ENCODE data around the gene AUH. TPM values are rescaled to one million over a fixed set of nuclear protein-coding genes. Genes with fewer than 3 reads are reported as not detected.
"Not testable (repeated sequence)": the region's sequence is repeated elsewhere in the genome, so short reads cannot be mapped to it uniquely, and the experiment has no call there.

The AUH gene
- polyA plus RNA-seq, 1 donor from 2014 or later = 42.6 TPM

GRCh38 chr9:91391818-91392217 lies 30.1 kb upstream of the AUH start (continued):
- TF ChIP-seq TAF1 (IDR thresholded peaks at IDR 0.05; ENCODE audit: low read depth) = no peak
- no peak for TF ChIP-seq EZH2 (IDR thresholded peaks at IDR 0.05; ENCODE audit: borderline replicate concordance, insufficient read depth, low read length, poor library complexity, severe bottlenecking)

- no peaks in the 10 kb centered on the region for H3K36me3 ChIP-seq (ENCODE audit: insufficient read depth, low read length)
- H3K9me2 ChIP-seq (ENCODE audit: insufficient read depth, low read length) = no peaks in the 10 kb centered on the region
- no peak overlapping the region for H3K9ac ChIP-seq (ENCODE audit: low read length)
- H2AFZ ChIP-seq (ENCODE audit: low read depth, low read length) = no peak overlapping the region
- H3F3A ChIP-seq (ENCODE audit: insufficient read depth, low read length, poor library complexity, severe bottlenecking) = no peaks in the 10 kb centered on the region
- no peaks in the 10 kb centered on the region for H3K27me3 ChIP-seq (ENCODE audit: insufficient read depth, low read depth, low read length)
- H3K9me3 ChIP-seq (ENCODE audit: low read length) = no peaks in the 10 kb centered on the region
- no peak for TF ChIP-seq REST (IDR thresholded peaks at IDR 0.05; ENCODE audit: borderline replicate concordance)
- TF ChIP-seq EZH2 (IDR thresholded peaks at IDR 0.05; ENCODE audit: borderline replicate concordance, insufficient read depth, low read length, poor library complexity, severe bottlenecking) = no peak
- TF ChIP-seq RAD21 (conservative IDR thresholded peaks at IDR 0.05) = no peak
- TF ChIP-seq MXI1 (conservative IDR thresholded peaks at IDR 0.05; ENCODE audit: poor library complexity, severe bottlenecking) = no peak
- TF ChIP-seq TAF1 (IDR thresholded peaks at IDR 0.05; ENCODE audit: low read depth) = no peak
- no peak overlapping the region for H3K4me3 ChIP-seq (ENCODE audit: low read length)
- no peaks in the 10 kb centered on the region for H3K79me2 ChIP-seq (replicated peaks; ENCODE audit: insufficient read depth, low read length)
- H3K4me2 ChIP-seq (ENCODE audit: low read length) = no peak overlapping the region
- no peaks in the 10 kb centered on the region for H4K20me1 ChIP-seq (ENCODE audit: insufficient read depth)
- no peak overlapping the region for H3K27ac ChIP-seq (ENCODE audit: low read length)
Measured at GRCh38 chr9:91391412-91391811, 29.7 kb upstream of the AUH start.

DNA sequence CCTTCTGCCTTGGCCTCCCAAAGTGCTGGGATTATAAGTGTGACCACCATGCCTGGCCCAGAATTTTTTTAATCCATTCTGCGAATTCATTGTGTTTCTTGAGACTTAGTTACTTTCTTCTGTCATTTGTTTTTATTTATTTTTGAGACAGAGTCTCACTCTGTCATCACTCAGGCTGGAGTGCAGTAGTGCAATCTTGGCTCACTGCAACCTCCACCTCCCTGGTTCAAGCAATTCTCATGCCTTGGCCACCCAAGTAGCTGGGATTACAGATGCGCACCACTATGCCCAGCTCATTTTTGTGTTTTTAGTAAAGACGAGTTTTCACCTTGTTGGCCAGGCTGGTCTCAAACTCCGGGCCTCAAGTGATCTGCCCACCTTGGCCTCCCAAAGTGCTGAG lies 28.0 kb upstream of the AUH start:
- H3K4me3 ChIP-seq (ENCODE audit: low read length); H3K9me2 ChIP-seq (ENCODE audit: insufficient read depth, low read length); H4K20me1 ChIP-seq (ENCODE audit: insufficient read depth); H3F3A ChIP-seq (ENCODE audit: insufficient read depth, low read length, poor library complexity, severe bottlenecking); H3K9ac ChIP-seq (ENCODE audit: low read length); H3K27ac ChIP-seq (ENCODE audit: low read length); H3K4me2 ChIP-seq (ENCODE audit: low read length); H3K36me3 ChIP-seq (ENCODE audit: insufficient read depth, low read length); H3K79me2 ChIP-seq (replicated peaks; ENCODE audit: insufficient read depth, low read length); H2AFZ ChIP-seq (ENCODE audit: low read depth, low read length); H3K9me3 ChIP-seq (ENCODE audit: low read length); H3K27me3 ChIP-seq (ENCODE audit: insufficient read depth, low read depth, low read length): not testable (repeated sequence)

- Histone ChIP-seq H3K9me3 (ENCODE audit: low read length) (no peaks in the 10 kb centered on the region), H3K27me3 (ENCODE audit: insufficient read depth, low read depth, low read length) (no peaks in the 10 kb centered on the region), H3F3A (ENCODE audit: insufficient read depth, low read length, poor library complexity, severe bottlenecking) (no peaks in the 10 kb centered on the region), H3K27ac (ENCODE audit: low read length) (no peak overlapping the region), H3K36me3 (ENCODE audit: insufficient read depth, low read length) (no peaks in the 10 kb centered on the region), H3K4me3 (ENCODE audit: low read length) (no peak overlapping the region), H3K4me2 (ENCODE audit: low read length) (no peak overlapping the region), H3K79me2 (replicated peaks; ENCODE audit: insufficient read depth, low read length) (no peaks in the 10 kb centered on the region), H3K9ac (ENCODE audit: low read length) (no peak overlapping the region), H2AFZ (ENCODE audit: low read depth, low read length) (no peak overlapping the region), H4K20me1 (ENCODE audit: insufficient read depth) (no peaks in the 10 kb centered on the region), H3K9me2 (ENCODE audit: insufficient read depth, low read length) (no peaks in the 10 kb centered on the region)
- TF ChIP-seq EZH2 (IDR thresholded peaks at IDR 0.05; ENCODE audit: borderline replicate concordance, insufficient read depth, low read length, poor library complexity, severe bottlenecking) (no peak), SMC3 (conservative IDR thresholded peaks at IDR 0.05; ENCODE audit: poor library complexity) (no peak), RAD21 (conservative IDR thresholded peaks at IDR 0.05) (no peak), TAF1 (IDR thresholded peaks at IDR 0.05; ENCODE audit: low read depth) (no peak), REST (IDR thresholded peaks at IDR 0.05; ENCODE audit: borderline replicate concordance) (no peak), EP300 (conservative IDR thresholded peaks at IDR 0.05; ENCODE audit: poor library complexity, severe bottlenecking) (no peak), POLR2AphosphoS5 (IDR thresholded peaks at IDR 0.05) (no peak), MXI1 (conservative IDR thresholded peaks at IDR 0.05; ENCODE audit: poor library complexity, severe bottlenecking) (no peak)
- TF ChIP-seq, protein P1, sequence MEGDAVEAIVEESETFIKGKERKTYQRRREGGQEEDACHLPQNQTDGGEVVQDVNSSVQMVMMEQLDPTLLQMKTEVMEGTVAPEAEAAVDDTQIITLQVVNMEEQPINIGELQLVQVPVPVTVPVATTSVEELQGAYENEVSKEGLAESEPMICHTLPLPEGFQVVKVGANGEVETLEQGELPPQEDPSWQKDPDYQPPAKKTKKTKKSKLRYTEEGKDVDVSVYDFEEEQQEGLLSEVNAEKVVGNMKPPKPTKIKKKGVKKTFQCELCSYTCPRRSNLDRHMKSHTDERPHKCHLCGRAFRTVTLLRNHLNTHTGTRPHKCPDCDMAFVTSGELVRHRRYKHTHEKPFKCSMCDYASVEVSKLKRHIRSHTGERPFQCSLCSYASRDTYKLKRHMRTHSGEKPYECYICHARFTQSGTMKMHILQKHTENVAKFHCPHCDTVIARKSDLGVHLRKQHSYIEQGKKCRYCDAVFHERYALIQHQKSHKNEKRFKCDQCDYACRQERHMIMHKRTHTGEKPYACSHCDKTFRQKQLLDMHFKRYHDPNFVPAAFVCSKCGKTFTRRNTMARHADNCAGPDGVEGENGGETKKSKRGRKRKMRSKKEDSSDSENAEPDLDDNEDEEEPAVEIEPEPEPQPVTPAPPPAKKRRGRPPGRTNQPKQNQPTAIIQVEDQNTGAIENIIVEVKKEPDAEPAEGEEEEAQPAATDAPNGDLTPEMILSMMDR (IDR thresholded peaks at IDR 0.05; ENCODE audit: poor library complexity, severe bottlenecking) = no peak
Measured at GRCh38 chr9:91386765-91387164, 25.0 kb upstream of the AUH start.
